ENCODE results near the gene ROBO2.

ROBO2 gene

DNA sequence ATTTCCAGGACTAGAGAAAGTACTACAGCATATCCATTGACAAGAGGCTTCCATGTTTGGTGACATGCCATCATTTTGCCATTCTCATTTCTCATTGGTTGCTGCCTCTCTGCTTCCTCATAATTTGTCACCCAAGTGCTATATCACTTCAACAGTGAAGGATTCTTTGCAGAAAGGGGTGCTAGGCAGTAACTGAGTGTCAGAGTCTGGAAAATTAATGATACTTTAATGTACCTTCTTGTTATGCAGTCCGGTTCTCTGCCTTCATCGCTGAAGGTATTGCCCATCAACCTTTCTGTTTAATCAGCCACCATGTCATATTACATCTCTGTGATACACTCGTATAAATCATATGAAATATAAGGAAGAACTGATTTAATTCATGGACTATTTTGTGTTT is 550.3 kb downstream of the ROBO2 start:
- Mint-ChIP-seq H3K36me3 (ENCODE audit: low read depth) (no peaks in the 10 kb centered on the region), H3K4me1 (ENCODE audit: low read depth) (no peaks in the 10 kb centered on the region), H3K4me3 (no peak overlapping the region), H3K27ac (no peak overlapping the region), H3K9me3 (peaks cover 9% of the 10 kb centered on the region), H3K27me3 (ENCODE audit: low read depth) (no peaks in the 10 kb centered on the region)

DNA sequence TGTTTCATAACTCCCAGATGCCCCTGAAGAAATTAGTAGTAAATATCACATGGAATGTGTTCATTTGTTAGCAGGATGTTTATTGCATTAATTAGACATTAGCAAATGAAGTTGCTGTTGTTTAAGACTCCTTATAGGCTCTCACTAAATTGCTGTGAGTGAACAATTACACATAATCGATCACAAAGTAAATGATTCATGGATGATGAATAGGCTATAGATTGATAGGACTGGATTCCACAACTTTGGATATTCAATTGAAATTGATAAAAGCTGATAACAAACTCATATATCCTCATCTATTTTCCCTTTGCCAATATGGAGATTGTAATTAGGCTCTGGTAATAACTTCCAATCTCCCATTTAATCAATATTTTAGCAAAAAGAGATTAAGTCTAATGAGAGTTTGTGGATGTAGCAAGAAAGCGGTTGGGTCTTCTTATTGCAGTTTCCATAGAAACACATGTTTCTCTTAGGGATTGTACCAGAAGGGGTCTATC is 555.5 kb downstream of the ROBO2 start:
- peaks cover 4% of the 10 kb centered on the region for H3K9me3 Mint-ChIP-seq
- H3K4me3 Mint-ChIP-seq, result no peak overlapping the region
- H3K27me3 Mint-ChIP-seq (ENCODE audit: low read depth), result no peaks in the 10 kb centered on the region
- no peaks in the 10 kb centered on the region for H3K4me1 Mint-ChIP-seq (ENCODE audit: low read depth)
- no peaks in the 10 kb centered on the region for H3K36me3 Mint-ChIP-seq (ENCODE audit: low read depth)
- no peak overlapping the region for H3K27ac Mint-ChIP-seq

DNA sequence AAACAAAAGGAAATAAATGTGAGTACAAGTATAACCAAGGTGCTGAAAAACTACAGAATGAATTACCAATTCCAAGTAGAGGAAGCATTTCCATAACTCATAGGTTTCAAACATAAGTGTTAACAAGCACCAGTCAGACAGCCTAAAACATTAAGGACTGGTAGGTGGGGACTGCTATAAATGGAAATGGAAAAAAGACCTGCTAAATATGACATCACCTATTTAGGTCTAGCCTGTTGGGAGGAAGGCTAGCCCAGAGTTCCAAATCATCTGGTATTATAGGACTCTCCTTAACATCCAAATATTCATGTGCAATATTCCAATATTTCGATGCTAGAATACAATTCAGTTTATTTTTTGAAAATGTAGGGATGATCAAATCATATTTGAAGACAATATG is 560.0 kb downstream of the ROBO2 start:
- Mint-ChIP-seq H3K36me3 (ENCODE audit: low read depth) (no peaks in the 10 kb centered on the region), H3K27ac (no peak overlapping the region), H3K27me3 (ENCODE audit: low read depth) (no peaks in the 10 kb centered on the region), H3K4me1 (ENCODE audit: low read depth) (no peaks in the 10 kb centered on the region), H3K4me3 (no peak overlapping the region), H3K9me3 (peaks cover 8% of the 10 kb centered on the region)

DNA sequence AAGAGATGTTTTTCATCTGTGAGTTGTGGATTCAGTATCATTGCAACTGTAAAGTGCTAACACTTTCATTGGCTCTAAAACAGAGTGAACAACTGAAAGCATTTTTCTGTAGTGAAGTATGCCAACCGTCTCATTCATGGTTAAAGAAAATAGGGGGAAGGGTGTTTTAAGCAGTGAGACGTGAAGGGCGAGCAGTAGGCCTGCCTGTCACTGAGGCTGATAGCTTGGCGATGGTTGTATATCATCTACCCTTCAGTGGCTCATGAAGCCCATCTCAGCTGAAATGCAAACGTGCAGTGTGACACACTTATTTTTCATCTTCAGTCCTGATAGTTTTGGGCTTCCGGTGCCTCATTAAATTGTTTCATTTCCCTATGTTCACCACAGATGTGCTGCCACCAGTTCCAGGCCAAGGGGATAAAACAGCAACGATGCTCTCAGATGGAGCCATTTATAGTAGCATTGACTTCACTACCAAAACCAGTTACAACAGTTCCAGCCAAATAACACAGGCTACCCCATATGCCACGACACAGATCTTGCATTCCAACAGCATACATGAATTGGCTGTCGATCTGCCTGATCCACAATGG is 562.0 kb downstream of the ROBO2 start:
- Mint-ChIP-seq H3K27ac (no peak overlapping the region), H3K4me3 (no peak overlapping the region), H3K27me3 (ENCODE audit: low read depth) (no peaks in the 10 kb centered on the region), H3K9me3 (peaks cover 3% of the 10 kb centered on the region), H3K4me1 (ENCODE audit: low read depth) (no peaks in the 10 kb centered on the region), H3K36me3 (ENCODE audit: low read depth) (no peaks in the 10 kb centered on the region)

DNA sequence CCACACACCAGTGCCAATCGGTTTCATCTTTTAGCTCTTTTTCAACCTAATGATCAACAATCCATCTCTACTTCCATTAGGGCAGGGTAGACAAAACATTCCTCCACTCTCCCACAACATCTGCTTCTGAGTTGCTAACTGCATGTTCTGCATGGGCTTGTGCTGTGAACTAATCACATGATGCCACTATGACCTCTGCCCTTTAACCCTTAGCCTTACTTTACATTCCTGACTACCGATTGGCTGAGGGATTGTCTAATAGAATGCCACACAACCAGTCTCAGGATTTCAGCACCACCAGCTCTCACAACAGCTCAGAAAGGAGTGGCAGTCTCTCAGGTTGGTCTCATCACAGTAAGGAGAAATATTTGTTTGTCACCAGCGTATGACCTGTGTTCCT is 562.8 kb downstream of the ROBO2 start:
- Mint-ChIP-seq H3K27me3 (ENCODE audit: low read depth) (no peaks in the 10 kb centered on the region), H3K27ac (no peak overlapping the region), H3K4me3 (no peak overlapping the region), H3K36me3 (ENCODE audit: low read depth) (no peaks in the 10 kb centered on the region), H3K4me1 (ENCODE audit: low read depth) (no peaks in the 10 kb centered on the region), H3K9me3 (peaks cover 4% of the 10 kb centered on the region)

DNA sequence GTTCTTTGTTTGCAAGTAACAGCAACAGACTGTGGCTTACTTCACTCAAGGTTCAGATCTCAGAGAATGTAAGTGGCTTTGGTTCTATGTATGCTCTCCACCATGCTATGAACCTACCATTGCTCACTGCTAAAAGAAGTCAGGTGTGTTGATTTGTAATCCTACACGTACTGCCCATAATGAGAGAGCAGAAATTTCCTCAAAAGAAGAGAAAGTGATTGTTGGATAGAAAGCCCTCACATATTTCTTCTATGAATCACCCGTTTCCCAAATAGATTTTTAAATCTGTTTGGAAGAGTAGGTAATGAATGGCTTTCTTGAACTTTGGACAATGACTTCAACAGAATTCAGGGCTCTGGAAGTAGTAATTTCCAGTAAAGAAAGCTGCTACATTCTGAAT is 565.4 kb downstream of the ROBO2 start:
- Mint-ChIP-seq H3K9me3 (peaks cover 7% of the 10 kb centered on the region), H3K27ac (no peak overlapping the region), H3K4me1 (ENCODE audit: low read depth) (no peaks in the 10 kb centered on the region), H3K36me3 (ENCODE audit: low read depth) (no peaks in the 10 kb centered on the region), H3K4me3 (no peak overlapping the region), H3K27me3 (ENCODE audit: low read depth) (no peaks in the 10 kb centered on the region)

DNA sequence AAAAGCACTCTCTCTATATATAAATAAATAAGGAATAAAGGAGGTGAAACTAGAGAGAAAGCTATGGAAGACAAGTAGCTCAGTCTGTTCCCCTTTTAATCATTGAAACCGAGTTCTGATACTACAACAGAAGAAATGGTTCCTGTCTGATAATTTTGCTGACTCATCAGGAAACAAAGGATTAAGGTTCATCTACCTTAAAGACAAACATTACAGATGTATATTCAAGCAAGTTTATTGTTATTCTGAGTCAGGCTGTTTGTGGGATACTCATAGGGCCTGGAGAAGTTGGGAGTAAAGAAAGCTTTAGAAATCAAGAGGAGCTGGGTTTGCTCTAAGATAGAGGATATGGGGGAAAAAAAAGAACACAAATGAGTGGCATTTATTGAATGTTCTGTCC is 566.0 kb downstream of the ROBO2 start:
- Mint-ChIP-seq H3K27me3 (ENCODE audit: low read depth) (no peaks in the 10 kb centered on the region), H3K9me3 (peaks cover 7% of the 10 kb centered on the region)

DNA sequence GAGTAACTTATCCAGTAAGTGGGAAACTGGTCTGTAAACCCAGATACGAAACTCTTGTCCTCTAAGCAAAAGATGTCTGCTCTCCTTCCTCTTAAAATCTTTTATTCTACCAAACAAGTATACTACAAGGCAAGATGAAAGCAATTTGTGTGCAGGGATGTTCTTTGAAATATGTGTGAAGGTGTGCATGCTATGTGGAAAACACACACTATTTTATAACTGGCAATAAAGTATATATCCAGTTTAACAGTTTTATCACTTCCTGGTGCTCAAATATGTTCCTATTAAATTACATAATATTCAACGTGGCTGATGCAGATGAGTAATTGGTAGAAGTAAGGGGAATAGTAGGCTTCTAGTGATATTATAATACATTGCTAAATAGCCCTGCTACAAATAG is 566.5 kb downstream of the ROBO2 start:
- H3K4me3 Mint-ChIP-seq, result no peak overlapping the region
- H3K27me3 Mint-ChIP-seq (ENCODE audit: low read depth), result no peaks in the 10 kb centered on the region
- no peak overlapping the region for H3K27ac Mint-ChIP-seq
- H3K4me1 Mint-ChIP-seq (ENCODE audit: low read depth), result no peaks in the 10 kb centered on the region
- H3K36me3 Mint-ChIP-seq (ENCODE audit: low read depth), result no peaks in the 10 kb centered on the region
- peaks cover 7% of the 10 kb centered on the region for H3K9me3 Mint-ChIP-seq

More for the DNA sequence above, 566.0 kb downstream of the ROBO2 start:
- Mint-ChIP-seq H3K36me3 (ENCODE audit: low read depth) (no peaks in the 10 kb centered on the region), H3K27ac (no peak overlapping the region), H3K4me1 (ENCODE audit: low read depth) (no peaks in the 10 kb centered on the region), H3K4me3 (no peak overlapping the region)

DNA sequence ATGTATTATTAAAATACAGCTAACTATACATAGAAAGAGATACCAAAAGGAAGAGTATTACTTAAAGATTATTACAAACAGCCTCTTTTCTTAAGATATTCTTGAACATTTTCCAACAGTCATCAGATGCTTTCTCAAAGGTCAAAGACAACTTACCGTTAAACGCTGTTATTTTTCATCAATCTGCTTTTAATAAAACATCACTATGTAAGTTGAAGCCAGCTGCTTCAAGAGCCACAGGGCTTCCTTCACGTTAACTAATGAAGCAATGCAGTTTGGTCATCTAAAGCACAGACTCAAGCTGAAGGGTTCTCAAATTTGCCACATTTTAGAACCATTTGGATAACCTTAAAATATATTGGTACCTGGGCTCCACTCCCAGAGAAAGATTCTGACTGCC is 578.8 kb downstream of the ROBO2 start:
- Mint-ChIP-seq H3K9me3 (peaks cover 22% of the 10 kb centered on the region), H3K36me3 (ENCODE audit: low read depth) (no peaks in the 10 kb centered on the region), H3K4me1 (ENCODE audit: low read depth) (no peaks in the 10 kb centered on the region), H3K4me3 (no peak overlapping the region), H3K27ac (no peak overlapping the region), H3K27me3 (ENCODE audit: low read depth) (no peaks in the 10 kb centered on the region)

DNA sequence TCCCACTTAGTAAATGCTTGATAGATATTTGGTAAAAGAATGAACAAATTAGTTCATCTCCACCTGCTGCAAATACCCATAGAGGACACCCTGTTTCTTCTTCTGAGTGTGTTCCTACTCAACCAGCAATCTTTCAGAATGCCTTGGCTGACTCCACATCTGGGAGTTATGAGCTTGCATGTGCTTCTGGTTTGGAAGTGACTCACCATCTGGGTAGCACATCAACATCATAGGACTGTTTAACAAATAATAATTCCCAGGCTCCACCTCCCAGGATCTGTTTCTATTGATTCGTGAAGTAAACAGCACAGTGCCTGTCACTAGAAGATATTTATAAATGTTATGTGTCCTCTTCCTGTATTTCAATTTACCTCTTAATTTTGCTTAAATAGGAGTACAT is 580.1 kb downstream of the ROBO2 start:
- Mint-ChIP-seq H3K4me1 (ENCODE audit: low read depth) (no peaks in the 10 kb centered on the region), H3K27ac (no peak overlapping the region), H3K4me3 (no peak overlapping the region), H3K9me3 (peaks cover 19% of the 10 kb centered on the region), H3K36me3 (ENCODE audit: low read depth) (no peaks in the 10 kb centered on the region), H3K27me3 (ENCODE audit: low read depth) (no peaks in the 10 kb centered on the region)

DNA sequence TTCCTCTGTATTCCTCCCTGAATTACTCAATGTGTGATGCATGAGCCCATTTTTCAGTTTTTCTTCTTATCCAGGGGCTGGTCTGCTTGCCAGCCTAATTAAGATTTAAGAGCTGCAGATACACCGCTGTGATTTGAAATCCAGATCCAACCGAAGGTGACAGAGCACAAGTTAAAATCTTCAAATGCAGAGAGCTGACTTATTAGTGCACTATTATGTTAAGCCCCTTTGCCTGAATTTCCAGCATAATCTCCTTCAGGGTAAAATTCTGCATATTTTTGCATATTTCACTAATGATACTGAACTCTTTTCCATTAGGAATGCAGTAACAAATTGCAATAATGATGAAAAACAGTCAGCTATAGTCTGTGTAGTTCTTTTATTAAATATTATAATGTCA is 583.6 kb downstream of the ROBO2 start:
- Mint-ChIP-seq H3K27me3 (ENCODE audit: low read depth) (no peaks in the 10 kb centered on the region), H3K4me1 (ENCODE audit: low read depth) (no peaks in the 10 kb centered on the region), H3K4me3 (no peak overlapping the region), H3K27ac (no peak overlapping the region), H3K9me3 (peaks cover 10% of the 10 kb centered on the region), H3K36me3 (ENCODE audit: low read depth) (no peaks in the 10 kb centered on the region)

DNA sequence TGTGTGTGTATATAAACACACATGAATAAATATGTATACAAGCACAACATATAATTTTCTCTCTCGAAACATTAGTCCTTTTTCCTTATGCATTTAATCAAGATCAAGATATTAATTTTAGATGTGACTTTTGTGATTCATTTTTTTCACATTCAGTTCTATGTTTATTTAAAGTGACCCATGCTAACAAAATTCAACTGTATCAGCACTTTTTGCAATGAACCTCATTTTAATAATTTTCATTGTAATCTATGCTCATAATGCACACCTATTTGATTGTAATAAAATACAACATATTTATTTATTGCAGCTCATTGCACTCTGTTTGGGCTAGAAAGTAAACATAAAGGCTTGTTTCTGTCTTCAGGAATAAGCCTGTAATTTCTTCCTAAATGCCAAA is 586.3 kb downstream of the ROBO2 start:
- Mint-ChIP-seq H3K4me1 (ENCODE audit: low read depth) (no peaks in the 10 kb centered on the region), H3K9me3 (peaks cover 11% of the 10 kb centered on the region), H3K27me3 (ENCODE audit: low read depth) (no peaks in the 10 kb centered on the region), H3K27ac (no peak overlapping the region), H3K36me3 (ENCODE audit: low read depth) (no peaks in the 10 kb centered on the region), H3K4me3 (no peak overlapping the region)

DNA sequence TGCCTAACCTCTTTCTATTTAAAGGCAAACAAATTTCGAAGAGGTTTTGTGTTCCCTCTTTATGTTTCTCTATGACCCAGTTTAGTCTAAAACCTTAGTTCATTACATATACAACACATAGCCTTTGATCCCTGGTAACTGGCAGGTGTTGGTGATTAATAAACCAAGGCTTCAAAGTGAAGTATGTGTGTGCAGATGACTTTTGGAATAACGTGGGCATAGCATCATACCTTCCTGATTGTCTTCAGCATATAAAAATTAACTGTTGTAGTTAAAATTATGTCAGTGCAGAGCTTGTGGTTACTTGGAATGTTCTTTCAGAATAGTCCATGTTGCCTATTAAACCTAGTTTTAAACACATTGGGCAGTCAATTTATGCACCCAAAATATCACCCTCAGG is 608.3 kb downstream of the ROBO2 start:
- Mint-ChIP-seq H3K4me1 (ENCODE audit: low read depth) (no peaks in the 10 kb centered on the region), H3K27ac (no peak overlapping the region), H3K9me3 (peaks cover 3% of the 10 kb centered on the region), H3K36me3 (ENCODE audit: low read depth) (no peaks in the 10 kb centered on the region), H3K27me3 (ENCODE audit: low read depth) (no peaks in the 10 kb centered on the region), H3K4me3 (no peak overlapping the region)

DNA sequence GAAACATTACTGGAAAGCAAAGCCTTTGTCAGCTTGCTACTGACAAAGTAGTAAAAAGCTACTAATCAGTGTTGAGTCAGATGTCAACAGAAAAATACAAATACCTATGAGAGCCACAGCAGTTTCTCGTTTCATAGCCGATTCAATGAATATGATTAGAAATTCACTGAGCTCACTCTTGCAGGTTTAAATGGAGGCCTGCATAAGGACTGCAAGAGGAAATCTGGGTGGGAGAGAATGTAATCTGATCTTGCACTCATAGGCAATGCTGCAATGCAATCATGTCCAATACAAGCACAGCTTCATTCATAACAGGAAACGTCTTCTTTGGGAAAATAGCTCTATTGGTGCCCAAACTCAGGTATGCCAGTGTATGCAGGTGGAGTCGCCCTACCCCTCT is 608.8 kb downstream of the ROBO2 start:
- no peak overlapping the region for H3K4me3 Mint-ChIP-seq
- no peaks in the 10 kb centered on the region for H3K27me3 Mint-ChIP-seq (ENCODE audit: low read depth)
- no peak overlapping the region for H3K27ac Mint-ChIP-seq
- H3K36me3 Mint-ChIP-seq (ENCODE audit: low read depth), result no peaks in the 10 kb centered on the region
- no peaks in the 10 kb centered on the region for H3K4me1 Mint-ChIP-seq (ENCODE audit: low read depth)
- H3K9me3 Mint-ChIP-seq, result peaks cover 3% of the 10 kb centered on the region

DNA sequence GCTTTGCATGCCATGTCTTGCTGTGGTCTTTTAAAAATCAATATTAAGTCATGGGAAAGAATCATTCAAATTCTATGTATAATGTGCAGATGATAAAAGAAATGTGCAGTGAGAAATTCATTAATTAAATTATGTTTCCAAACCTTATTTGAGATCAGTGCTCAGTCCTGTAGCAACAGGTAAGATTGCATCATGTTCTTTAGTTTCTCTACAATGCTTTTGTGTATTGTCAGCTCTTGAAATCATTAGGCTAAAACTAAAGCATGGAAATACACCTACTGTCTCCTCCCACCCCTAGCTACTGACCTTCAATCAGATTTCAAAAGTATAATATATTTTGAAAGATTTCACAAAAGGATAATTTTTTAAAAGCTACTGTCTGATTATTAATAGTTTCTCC is 612.7 kb downstream of the ROBO2 start:
- Mint-ChIP-seq H3K4me1 (ENCODE audit: low read depth) (no peaks in the 10 kb centered on the region), H3K27ac (no peak overlapping the region), H3K9me3 (peaks cover 14% of the 10 kb centered on the region)

DNA sequence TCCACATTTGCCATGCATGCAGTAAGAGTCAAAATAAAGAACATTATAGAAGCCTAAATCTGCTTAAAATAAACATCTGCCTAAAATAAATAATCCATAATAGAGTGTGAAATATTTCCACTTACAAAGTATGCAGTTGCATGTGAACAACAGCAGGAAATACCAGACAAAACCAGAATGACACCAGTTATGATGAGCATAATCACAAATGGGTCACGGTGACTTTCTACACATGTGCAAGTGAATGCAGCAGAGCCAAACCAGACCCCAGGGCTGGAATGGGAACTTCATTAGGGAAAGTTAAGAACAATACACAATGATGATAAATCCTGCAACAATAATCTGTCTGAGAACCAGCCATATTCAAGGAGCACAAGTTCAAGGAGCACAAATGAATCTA is 615.5 kb downstream of the ROBO2 start:
- Mint-ChIP-seq H3K27ac (no peak overlapping the region), H3K27me3 (ENCODE audit: low read depth) (no peaks in the 10 kb centered on the region), H3K9me3 (peaks cover 24% of the 10 kb centered on the region), H3K36me3 (ENCODE audit: low read depth) (no peaks in the 10 kb centered on the region), H3K4me3 (no peak overlapping the region), H3K4me1 (ENCODE audit: low read depth) (no peaks in the 10 kb centered on the region)

More for the DNA sequence above, 612.7 kb downstream of the ROBO2 start:
- H3K36me3 Mint-ChIP-seq (ENCODE audit: low read depth), result no peaks in the 10 kb centered on the region
- no peak overlapping the region for H3K4me3 Mint-ChIP-seq
- H3K27me3 Mint-ChIP-seq (ENCODE audit: low read depth), result no peaks in the 10 kb centered on the region

All from T-helper 1 cell treated with Interleukin-12 subunit alpha and Interleukin-12 subunit beta and Interleukin-4 antibody, amounts not matched to agents 30 μg/mL and 1 μg/mL, for 36 hours (primary cell).